ENCODE data around the gene CCDC27.

CCDC27 gene

GRCh38 chr1:3749512-3749911, 2.7 kb upstream of the CCDC27 start:
- no peak for DNase-seq
- in situ Hi-C loops (cut with HindIII; ENCODE audit: low pct_ligation_motif_present, low sequenced_read_pairs) = no loop called here
- Histone ChIP-seq H3K36me3 (replicated peaks) (no peaks in the 10 kb centered on the region), H3K27me3 (replicated peaks) (no peaks in the 10 kb centered on the region), H3K27ac (no peak overlapping the region), H3K4me3 (ENCODE audit: low read depth, low read length) (no peak overlapping the region)
- no peak for TF ChIP-seq CTCF (IDR thresholded peaks at IDR 0.05; ENCODE audit: low read depth, low read length, missing control alignments)

- no peak overlapping the region for H3K27ac ChIP-seq
- no peak overlapping the region for H3K4me3 ChIP-seq (ENCODE audit: low read depth, low read length)
- TF ChIP-seq CTCF (IDR thresholded peaks at IDR 0.05; ENCODE audit: low read depth, low read length, missing control alignments) = no peak
- DNase-seq = no peak
- no peaks in the 10 kb centered on the region for H3K36me3 ChIP-seq (replicated peaks)
- H3K27me3 ChIP-seq (replicated peaks) = no peaks in the 10 kb centered on the region
- in situ Hi-C loops (cut with HindIII; ENCODE audit: low pct_ligation_motif_present, low sequenced_read_pairs) = no loop called here
Measured at GRCh38 chr1:3750741-3751140, 1.5 kb upstream of the CCDC27 start.

GRCh38 chr1:3753656-3754454, 1.6 kb downstream of the CCDC27 start:
- H3K36me3 ChIP-seq (replicated peaks) = no peaks in the 10 kb centered on the region
- in situ Hi-C loops (cut with HindIII; ENCODE audit: low pct_ligation_motif_present, low sequenced_read_pairs) = no loop called here
- TF ChIP-seq CTCF (IDR thresholded peaks at IDR 0.05; ENCODE audit: low read depth, low read length, missing control alignments) = no peak
- DNase-seq = no peak
- no peaks in the 10 kb centered on the region for H3K27me3 ChIP-seq (replicated peaks)
- no peak overlapping the region for H3K4me3 ChIP-seq (ENCODE audit: low read depth, low read length)
- no peak overlapping the region for H3K27ac ChIP-seq

- no peaks in the 10 kb centered on the region for H3K27me3 ChIP-seq (replicated peaks)
- no peaks in the 10 kb centered on the region for H3K36me3 ChIP-seq (replicated peaks)
- no peak for TF ChIP-seq CTCF (IDR thresholded peaks at IDR 0.05; ENCODE audit: low read depth, low read length, missing control alignments)
- DNase-seq = no peak
- no peak overlapping the region for H3K27ac ChIP-seq
- no peak overlapping the region for H3K4me3 ChIP-seq (ENCODE audit: low read depth, low read length)
- in situ Hi-C loops (cut with HindIII; ENCODE audit: low pct_ligation_motif_present, low sequenced_read_pairs) = no loop called here
Measured at GRCh38 chr1:3756394-3756793, 4.1 kb downstream of the CCDC27 start.

GRCh38 chr1:3759164-3759563, 6.9 kb downstream of the CCDC27 start:
- in situ Hi-C loops (cut with HindIII; ENCODE audit: low pct_ligation_motif_present, low sequenced_read_pairs) = no loop called here
- TF ChIP-seq CTCF (IDR thresholded peaks at IDR 0.05; ENCODE audit: low read depth, low read length, missing control alignments) = no peak
- H3K27ac ChIP-seq = no peak overlapping the region
- H3K27me3 ChIP-seq (replicated peaks) = no peaks in the 10 kb centered on the region
- no peak overlapping the region for H3K4me3 ChIP-seq (ENCODE audit: low read depth, low read length)
- no peak for DNase-seq
- H3K36me3 ChIP-seq (replicated peaks) = no peaks in the 10 kb centered on the region

- no peaks in the 10 kb centered on the region for H3K27me3 ChIP-seq (replicated peaks)
- no peak for DNase-seq
- TF ChIP-seq CTCF (IDR thresholded peaks at IDR 0.05; ENCODE audit: low read depth, low read length, missing control alignments) = no peak
- no peak overlapping the region for H3K4me3 ChIP-seq (ENCODE audit: low read depth, low read length)
- in situ Hi-C loops (cut with HindIII; ENCODE audit: low pct_ligation_motif_present, low sequenced_read_pairs) = no loop called here
- H3K36me3 ChIP-seq (replicated peaks) = no peaks in the 10 kb centered on the region
- no peak overlapping the region for H3K27ac ChIP-seq
Measured at GRCh38 chr1:3759796-3760195, 7.5 kb downstream of the CCDC27 start.

Measured in brain microvascular endothelial cell (primary cell).